Common myeloid progenitor, CD34-positive (primary cell): Measurements from ENCODE around the gene PSMB5.

ENCODE experiments used
- CTCF ChIA-PET: fragments of 350-600 bp; sonication (Branson Sonifier 250); formaldehyde crosslinking; loops from one replicate; lab custom pipeline; 2021; ENCODE audit warnings: antibody characterized with exemption; lab: Charles Lee
- POLR2A ChIA-PET: fragments of 350-600 bp; sonication (Branson Sonifier 250); formaldehyde crosslinking; loops from one replicate; lab custom pipeline; 2021; ENCODE audit warnings: antibody characterized with exemption; lab: Charles Lee
- DNase-seq, 3 donors: peaks; one replicate each; pipeline versions ENCODE4 v3.0.0 to v3.0.0-alpha.2; 2013
- H3K27ac ChIP-seq, 2 experiments: 1 replicate in 1 of 2; 2 replicates in 1 of 2; pipeline ENCODE4 v1.7.0; 2013; ENCODE audit warnings: inconsistent platforms in 2 of 2, low read length in 2 of 2, mild to moderate bottlenecking in 2 of 2, low read depth in 1 of 2, moderate library complexity in 1 of 2; ENCODE audit not compliant: severe bottlenecking in 2 of 2, insufficient read depth in 1 of 2, poor library complexity in 1 of 2
- H3K27me3 ChIP-seq, 5 experiments: replicated peaks in 2 of 5; 1 replicate in 3 of 5; 2 replicates in 2 of 5; pipeline versions ENCODE4 v1.6.1 to v1.7.0; 2013; ENCODE audit warnings: low read length in 4 of 5, mild to moderate bottlenecking in 2 of 5, moderate library complexity in 2 of 5, inconsistent platforms in 1 of 5; ENCODE audit not compliant: insufficient read depth in 5 of 5, control insufficient read depth in 4 of 5
- H3K36me3 ChIP-seq, 4 experiments: 1 replicate in 2 of 4; 2 replicates in 2 of 4; pipeline versions ENCODE4 v1.6.1 to v1.7.0; 2013; ENCODE audit warnings: low read length in 3 of 4, control low read depth in 1 of 4, mild to moderate bottlenecking in 1 of 4; ENCODE audit not compliant: control insufficient read depth in 4 of 4, insufficient read depth in 4 of 4
- H3K4me1 ChIP-seq, 4 experiments: 1 replicate in 3 of 4; 2 replicates in 1 of 4; pipeline versions ENCODE4 v1.6.1 to v1.7.1; 2013; ENCODE audit warnings: low read length in 3 of 4, mild to moderate bottlenecking in 3 of 4, control low read depth in 1 of 4, inconsistent platforms in 1 of 4, moderate library complexity in 1 of 4; ENCODE audit not compliant: control insufficient read depth in 4 of 4, insufficient read depth in 4 of 4; ENCODE audit errors: control extremely low read depth in 1 of 4
- H3K4me3 ChIP-seq, 7 experiments: 1 replicate in 4 of 7; 2 replicates in 3 of 7; pipeline versions ENCODE4 v1.5.1 to v1.7.0; 2013; ENCODE audit warnings: mild to moderate bottlenecking in 7 of 7, low read length in 6 of 7, moderate library complexity in 6 of 7, inconsistent platforms in 2 of 7, low read depth in 2 of 7, control low read depth in 1 of 7; ENCODE audit not compliant: insufficient read depth in 4 of 7, control insufficient read depth in 1 of 7; ENCODE audit errors: extremely low read depth in 1 of 7
- H3K9me3 ChIP-seq, 5 experiments: 1 replicate in 4 of 5; 2 replicates in 1 of 5; pipeline versions ENCODE4 v1.6.1 to v1.7.1; 2013; ENCODE audit warnings: low read length in 4 of 5, mild to moderate bottlenecking in 2 of 5, inconsistent platforms in 1 of 5, low read depth in 1 of 5, moderate library complexity in 1 of 5; ENCODE audit not compliant: control insufficient read depth in 4 of 5, insufficient read depth in 2 of 5; ENCODE audit errors: control extremely low read depth in 1 of 5
- WGBS: methylation state at CpG from one replicate; pipeline ENCODE4 v1.1.5; 2013; ENCODE audit not compliant: insufficient coverage; 5-methylcytosine and 5-hydroxymethylcytosine counted together

Gene PSMB5

GRCh38 chr14:23044840-23045239 is 10.1 kb upstream of the PSMB5 start:
- Histone ChIP-seq H3K4me3 (no peak overlapping the region), H3K27ac (no peak overlapping the region), H3K9me3 (peaks cover 0 to 2% (median 0%) of the 10 kb centered on the region in 5 experiments), H3K4me1 (peaks cover 0 to 5% (median 0%) of the 10 kb centered on the region in 4 experiments), H3K36me3 (no peaks in the 10 kb centered on the region), H3K27me3 (no peaks in the 10 kb centered on the region)
- ChIA-PET POLR2A (no interaction called here), CTCF (interaction anchor here (6.5 to 33.6 kb wide), 2 partner anchors 9 to 57 kb away, joined by 44 to 933 read pairs; partner anchors contain the start of gene AJUBA)
- DNase-seq = no peak
- WGBS = 90% methylated on average over 8 of the region's 8 CpGs

GRCh38 chr14:23043754-23044153 is 9.1 kb upstream of the PSMB5 start:
- no CpG with 5 or more reads among the region's 3 CpGs for WGBS
- ChIA-PET POLR2A (interaction anchor here (0.6 kb wide), 1 partner anchor 13 kb away, joined by 3 read pairs; no protein-coding TSS in a partner anchor), CTCF (interaction anchor here (1.5 to 33.6 kb wide), 4 partner anchors 10 to 55 kb away, joined by 3 to 933 read pairs (median 26); partner anchors contain the start of gene AJUBA)
- Histone ChIP-seq H3K9me3 (peaks cover 0 to 2% (median 0%) of the 10 kb centered on the region in 5 experiments), H3K4me1 (peaks cover 0 to 5% (median 0%) of the 10 kb centered on the region in 4 experiments), H3K36me3 (no peaks in the 10 kb centered on the region), H3K4me3 (no peak overlapping the region), H3K27ac (no peak overlapping the region), H3K27me3 (no peaks in the 10 kb centered on the region)
- no peak for DNase-seq

- no peak for DNase-seq
- Histone ChIP-seq H3K27ac (no peak overlapping the region), H3K4me1 (peaks cover 0 to 5% (median 0%) of the 10 kb centered on the region in 4 experiments), H3K9me3 (no peaks in the 10 kb centered on the region), H3K4me3 (no peak overlapping the region), H3K27me3 (no peaks in the 10 kb centered on the region), H3K36me3 (no peaks in the 10 kb centered on the region)
- ChIA-PET CTCF (interaction anchor here (0.8 to 33.6 kb wide), 7 partner anchors 11 to 55 kb away, joined by 3 to 933 read pairs (median 4); partner anchors contain the start of genes AJUBA and CDH24), POLR2A (no interaction called here)
- WGBS = 98% methylated on average over 5 of the region's 6 CpGs
These were observed 8.4 kb upstream of the PSMB5 start for GRCh38 chr14:23043145-23043544.

- ChIA-PET POLR2A (interaction anchor here (0.5 kb wide), 1 partner anchor 48 kb away, joined by 8 read pairs; no protein-coding TSS in a partner anchor), CTCF (interaction anchor here (0.8 to 33.6 kb wide), 7 partner anchors 12 to 54 kb away, joined by 3 to 933 read pairs (median 4); partner anchors contain the start of genes AJUBA and CDH24)
- no peak within 1 kb of the TSS for H3K27ac ChIP-seq
- 93% methylated on average over 35 of the region's 36 CpGs for WGBS
- H3K4me3 ChIP-seq = no peak within 1 kb of the TSS
- H3K9me3 ChIP-seq = no peaks in the 10 kb centered on the region
- H3K4me1 ChIP-seq = peaks cover 0 to 5% (median 0%) of the 10 kb centered on the region in 4 experiments
- H3K36me3 ChIP-seq = no peaks in the 10 kb centered on the region
- DNase-seq = no peak
- no peaks in the 10 kb centered on the region for H3K27me3 ChIP-seq
These were observed 7.7 kb upstream of the PSMB5 start, which contains the start of gene PSMB11 for GRCh38 chr14:23042162-23042965. PSMB11 (plus strand) TSS chr14:23042212; CDS start chr14:23042226, 14 bp downstream.

GRCh38 chr14:23041729-23042128 is 7.0 kb upstream of the PSMB5 start:
- DNase-seq = no peak
- POLR2A ChIA-PET = interaction anchor here (0.5 kb wide), 1 partner anchor 47 kb away, joined by 8 read pairs; no protein-coding TSS in a partner anchor
- Histone ChIP-seq H3K27ac (no peak overlapping the region), H3K4me1 (peaks cover 0 to 5% (median 0%) of the 10 kb centered on the region in 4 experiments), H3K27me3 (no peaks in the 10 kb centered on the region), H3K9me3 (no peaks in the 10 kb centered on the region), H3K4me3 (no peak overlapping the region), H3K36me3 (no peaks in the 10 kb centered on the region)
- 92% methylated on average over 7 of the region's 8 CpGs for WGBS
- CTCF ChIA-PET = interaction anchor here (1.1 to 33.6 kb wide), 6 partner anchors 12 to 53 kb away, joined by 3 to 933 read pairs (median 6); partner anchors contain the start of gene AJUBA

GRCh38 chr14:23040100-23040499 is 5.4 kb upstream of the PSMB5 start:
- H3K9me3 ChIP-seq = no peaks in the 10 kb centered on the region
- no peak for DNase-seq
- H3K36me3 ChIP-seq = no peaks in the 10 kb centered on the region
- peaks cover 0 to 3% (median 2%) of the 10 kb centered on the region in 4 experiments for H3K4me1 ChIP-seq
- POLR2A ChIA-PET = no interaction called here
- no peak overlapping the region for H3K4me3 ChIP-seq
- H3K27ac ChIP-seq = no peak overlapping the region
- H3K27me3 ChIP-seq = no peaks in the 10 kb centered on the region
- CTCF ChIA-PET = interaction anchor here (0.5 to 33.6 kb wide), 5 partner anchors 14 to 824 kb away, joined by 3 to 933 read pairs (median 3); partner anchors contain the start of gene AJUBA
- 93% methylated on average over 4 of the region's 4 CpGs for WGBS
